MM.1S (cell line): ENCODE measurements around the gene LINGO4.

Source experiments
- DNase-seq: peaks from one replicate; pipeline ENCODE4 v3.0.0-alpha.2; 2015
- H2AFZ ChIP-seq: fragments of 300-600 bp; sonication (generic); 2 replicates; pipeline ENCODE4 v1.6.0; 2016; ENCODE audit warnings: antibody characterized with exemption, low read length
- H3F3A ChIP-seq: fragments of 300-600 bp; sonication (generic); 2 replicates; pipeline ENCODE4 v1.6.1; 2016; ENCODE audit warnings: mild to moderate bottlenecking, antibody characterized with exemption, low read length, moderate library complexity, mixed read lengths; ENCODE audit not compliant: insufficient read depth
- H3K27ac ChIP-seq: fragments of 300-600 bp; sonication (generic); 2 replicates; pipeline ENCODE4 v1.5.1; 2016; ENCODE audit warnings: mild to moderate bottlenecking, low read length
- H3K27me3 ChIP-seq: fragments of 300-600 bp; sonication (generic); replicated peaks from 2 replicates; pipeline ENCODE4 v1.6.0; 2016; ENCODE audit warnings: low read length; ENCODE audit not compliant: insufficient read depth
- H3K36me3 ChIP-seq: fragments of 300-600 bp; sonication (generic); replicated peaks from 2 replicates; pipeline ENCODE4 v1.6.1; 2016; ENCODE audit warnings: mild to moderate bottlenecking, low read length, mixed read lengths; ENCODE audit not compliant: insufficient read depth
- H3K4me1 ChIP-seq: fragments of 300-600 bp; sonication (generic); 2 replicates; pipeline ENCODE4 v1.6.1; 2016; ENCODE audit warnings: low read length, mixed read lengths
- H3K4me2 ChIP-seq: fragments of 300-600 bp; sonication (generic); 2 replicates; pipeline ENCODE4 v1.6.0; 2016; ENCODE audit warnings: low read depth, low read length
- H3K4me3 ChIP-seq: fragments of 300-600 bp; sonication (generic); 2 replicates; pipeline ENCODE4 v1.5.1; 2016; ENCODE audit warnings: low read length, mixed read lengths
- H3K79me2 ChIP-seq: fragments of 300-600 bp; sonication (generic); 2 replicates; pipeline ENCODE4 v1.6.1; 2016; ENCODE audit warnings: mixed run types, low read length, mixed read lengths
- H3K9ac ChIP-seq: fragments of 300-600 bp; sonication (generic); 2 replicates; pipeline ENCODE4 v1.6.1; 2016; ENCODE audit warnings: low read length, mixed read lengths
- H3K9me2 ChIP-seq: fragments of 300-600 bp; sonication (generic); replicated peaks from 2 replicates; pipeline ENCODE4 v1.6.1; 2016; ENCODE audit warnings: mild to moderate bottlenecking, low read length, mixed read lengths; ENCODE audit not compliant: insufficient read depth
- H3K9me3 ChIP-seq: fragments of 300-600 bp; sonication (generic); replicated peaks from 2 replicates; pipeline ENCODE4 v1.6.1; 2016; ENCODE audit warnings: mild to moderate bottlenecking, low read length, mixed read lengths; ENCODE audit not compliant: insufficient read depth
- H4K20me1 ChIP-seq: fragments of 300-600 bp; sonication (generic); 2 replicates; pipeline ENCODE4 v1.6.1; 2016; ENCODE audit warnings: mild to moderate bottlenecking, low read length, moderate library complexity, mixed read lengths; ENCODE audit not compliant: insufficient read depth
- CTCF ChIP-seq: fragments of 300-600 bp; sonication (generic); IDR thresholded peaks from 2 replicates; pipeline ENCODE4 v1.5.1; 2016; ENCODE audit warnings: antibody characterized with exemption, low read length, mixed read lengths
- EZH2 ChIP-seq: fragments of 300-600 bp; sonication (generic); optimal IDR thresholded peaks from 2 replicates; pipeline ENCODE3; 2017; ENCODE audit warnings: low read depth, mild to moderate bottlenecking, antibody characterized with exemption, low read length, mixed read lengths
- EZH2phosphoT487 ChIP-seq: fragments of 300-600 bp; sonication (generic); IDR thresholded peaks from 2 replicates; pipeline ENCODE4 v1.6.1; 2018; ENCODE audit warnings: antibody characterized with exemption, low read length

LINGO4 gene

GRCh38 chr1:151832318-151832980 is 27.2 kb upstream of the LINGO4 start:
- no peaks in the 10 kb centered on the region for H3K9me3 ChIP-seq
- no peak overlapping the region for H3K4me3 ChIP-seq
- peaks cover 50% of the 10 kb centered on the region for H3K4me1 ChIP-seq
- H2AFZ ChIP-seq, result no peak overlapping the region
- no peak overlapping the region for H3K27ac ChIP-seq
- H3K4me2 ChIP-seq, result no peak overlapping the region
- H4K20me1 ChIP-seq, result no peaks in the 10 kb centered on the region
- H3K79me2 ChIP-seq, result no peaks in the 10 kb centered on the region
- H3K9me2 ChIP-seq, result no peaks in the 10 kb centered on the region
- no peak for TF ChIP-seq EZH2
- no peak for TF ChIP-seq EZH2phosphoT487
- no peak for TF ChIP-seq CTCF
- H3K9ac ChIP-seq, result no peak overlapping the region
- no peaks in the 10 kb centered on the region for H3K27me3 ChIP-seq
- no peak for DNase-seq
- peaks cover 7% of the 10 kb centered on the region for H3F3A ChIP-seq
- no peaks in the 10 kb centered on the region for H3K36me3 ChIP-seq

GRCh38 chr1:151831605-151832004 is 26.4 kb upstream of the LINGO4 start, which contains the start of gene RORC:
TSS of gene RORC (minus strand) at chr1:151831802. CDS start at chr1:151831764, 38 bp downstream.
- Histone ChIP-seq H3K27me3 (no peaks in the 10 kb centered on the region), H3K4me1 (peaks cover 43% of the 10 kb centered on the region), H3K36me3 (no peaks in the 10 kb centered on the region), H3K4me3 (no peak within 1 kb of the TSS), H3K79me2 (no peaks in the 10 kb centered on the region), H3K4me2 (peak within 1 kb of the TSS; percentile 42), H3K27ac (no peak within 1 kb of the TSS; the same call in 1 of the 2 replicates), H2AFZ (peak within 1 kb of the TSS; percentile 76), H3K9ac (peak within 1 kb of the TSS; percentile 5; the same call in 1 of the 2 replicates), H4K20me1 (no peaks in the 10 kb centered on the region), H3F3A (no peaks in the 10 kb centered on the region), H3K9me3 (no peaks in the 10 kb centered on the region), H3K9me2 (no peaks in the 10 kb centered on the region)
- TF ChIP-seq EZH2, result no peak
- no peak for TF ChIP-seq EZH2phosphoT487
- no peak for TF ChIP-seq CTCF
- no peak for DNase-seq

DNA sequence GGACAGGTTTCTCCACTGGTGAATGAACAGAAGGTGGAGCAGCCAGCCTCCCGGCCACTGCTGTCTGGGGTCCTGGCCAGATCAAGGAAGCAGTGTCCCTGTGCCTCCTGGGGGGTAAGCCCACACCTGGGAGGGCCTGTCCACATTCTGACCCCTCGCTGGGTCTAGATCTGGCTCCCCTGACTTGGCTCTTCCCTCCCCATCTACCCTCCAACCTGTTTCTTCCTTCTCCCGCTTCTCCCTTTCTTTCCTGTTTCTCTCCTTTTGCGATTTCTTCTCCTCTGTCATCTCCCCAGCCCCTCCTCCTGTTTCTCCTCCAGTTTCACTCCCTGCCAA is 26.0 kb upstream of the LINGO4 start:
- Histone ChIP-seq H3K9ac (peak overlapping the region; percentile 5; the same call in 1 of the 2 replicates), H4K20me1 (no peaks in the 10 kb centered on the region), H3K4me1 (peaks cover 41% of the 10 kb centered on the region), H3K27ac (no peak overlapping the region; the same call in 1 of the 2 replicates), H3K9me2 (no peaks in the 10 kb centered on the region), H3K4me3 (no peak overlapping the region), H2AFZ (peak overlapping the region; percentile 76), H3K27me3 (no peaks in the 10 kb centered on the region), H3K79me2 (no peaks in the 10 kb centered on the region), H3K4me2 (peak overlapping the region; percentile 42), H3K36me3 (no peaks in the 10 kb centered on the region), H3K9me3 (no peaks in the 10 kb centered on the region), H3F3A (no peaks in the 10 kb centered on the region)
- TF ChIP-seq EZH2phosphoT487 (no peak), CTCF (no peak), EZH2 (no peak)
- DNase-seq, result no peak
